Adipose tissue (tissue), 3 donors: Measurements from ENCODE around the gene FGF14. TPM values are rescaled to one million over a fixed set of nuclear protein-coding genes. Genes with fewer than 3 reads are reported as not detected.

ENCODE experiments used
- H3K27ac ChIP-seq: one replicate; pipeline ENCODE4 v1.5.1; 2013; ENCODE audit warnings: low read depth, low read length
- WGBS, 3 donors: extraction: QIAGEN DNeasy Blood & Tissue Kit; methylation state at CpG; one replicate each; pipeline ENCODE4 v1.1.7; 2013; 5-methylcytosine and 5-hydroxymethylcytosine counted together
- polyA plus RNA-seq, 3 donors: library from polyadenylated mRNA; stranded (reverse); fragments of 200-250 nt; gene quantifications; one replicate each; pipeline ENCODE4 v1.2.3, GENCODE V29; 2013
- donor health status: healthy with polysubstance abuse.
- donor health status: Bipolar disorder and iron deficiency.
- donor health status: healthy.

Gene FGF14
- polyA plus RNA-seq, 3 donors, result 0.39 to 0.56 (median 0.44) TPM

- no peak overlapping the region for H3K27ac ChIP-seq
- 86 to 96% (median 94%) methylated on average over 3 of the region's 3 CpGs for WGBS, 3 donors
Measured at GRCh38 chr13:101714195-101714594, 687.7 kb downstream of the FGF14 start.

GRCh38 chr13:101712026-101712348 lies 689.9 kb downstream of the FGF14 start:
- H3K27ac ChIP-seq, result no peak overlapping the region
- WGBS, 3 donors, result 78 to 83% (median 82%) methylated on average over 2 of the region's 2 CpGs

- WGBS, 3 donors, result 72 to 90% (median 85%) methylated on average over 2 of the region's 2 CpGs
- no peak overlapping the region for H3K27ac ChIP-seq
Measured at GRCh38 chr13:101711307-101712025, 690.4 kb downstream of the FGF14 start.

DNA sequence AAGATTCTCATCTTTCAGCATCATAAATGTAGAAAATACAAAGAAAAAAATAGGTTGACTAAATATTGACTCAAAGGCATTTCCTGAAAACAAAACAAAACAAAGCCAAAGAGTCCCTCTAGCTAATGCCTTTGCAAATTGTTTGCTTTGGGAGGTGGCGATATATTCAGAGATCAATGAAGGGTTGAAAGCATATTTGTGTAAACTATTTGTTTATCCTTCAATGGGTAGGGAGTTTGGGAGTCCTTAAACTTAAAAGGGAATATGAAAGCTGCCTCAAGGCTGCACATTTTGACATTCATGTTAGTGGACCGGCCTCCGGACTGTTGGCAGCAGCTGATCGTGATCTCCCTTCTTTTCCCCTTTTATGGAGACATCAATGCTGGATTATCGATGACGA lies 691.9 kb downstream of the FGF14 start:
- H3K27ac ChIP-seq, result no peak overlapping the region
- 75 to 95% (median 90%) methylated on average over 6 of the region's 6 CpGs for WGBS, 3 donors

DNA sequence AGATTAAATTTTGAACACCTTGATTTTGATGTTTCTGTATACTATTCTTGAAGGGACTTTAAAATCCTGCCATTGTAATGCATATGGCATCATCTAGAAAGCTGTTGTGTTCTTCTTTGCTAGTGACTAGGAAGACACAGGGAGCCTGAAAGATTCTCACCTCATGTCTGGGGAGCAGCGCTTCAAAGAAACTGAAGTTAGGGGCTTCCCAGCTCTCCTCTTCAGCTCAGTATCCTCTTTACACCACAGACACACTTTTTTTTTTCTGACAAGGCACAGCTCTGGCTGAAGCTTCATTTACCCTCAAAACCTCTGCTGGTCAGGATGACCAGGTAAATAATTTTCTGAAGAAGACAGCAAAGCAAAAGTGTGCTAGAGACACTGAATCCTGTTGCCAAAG lies 693.7 kb downstream of the FGF14 start:
- H3K27ac ChIP-seq, result no peak overlapping the region
- WGBS, 3 donors, result 83 to 89% (median 86%) methylated on average over 1 of the region's 1 CpG

DNA sequence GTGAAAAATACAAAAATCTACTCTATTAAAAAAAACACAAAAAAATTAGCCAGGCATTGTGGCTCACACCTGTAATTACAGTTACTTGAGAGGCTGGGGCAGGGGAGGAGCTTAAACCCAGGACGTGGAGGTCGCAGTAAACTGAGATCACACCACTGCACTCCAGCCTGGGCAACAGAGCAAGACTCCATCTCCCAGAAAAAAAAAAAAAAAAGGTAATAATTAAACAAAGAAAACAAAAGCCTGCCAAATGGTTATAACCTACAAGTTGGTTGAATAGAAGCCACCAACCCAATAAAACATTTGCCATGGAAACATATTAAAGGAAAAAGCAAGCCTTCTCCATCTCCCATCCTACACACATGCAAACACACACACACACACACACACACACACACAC lies 694.2 kb downstream of the FGF14 start:
- WGBS, 3 donors, result 78 to 85% (median 79%) methylated on average over 2 of the region's 2 CpGs
- H3K27ac ChIP-seq, result no peak overlapping the region

DNA sequence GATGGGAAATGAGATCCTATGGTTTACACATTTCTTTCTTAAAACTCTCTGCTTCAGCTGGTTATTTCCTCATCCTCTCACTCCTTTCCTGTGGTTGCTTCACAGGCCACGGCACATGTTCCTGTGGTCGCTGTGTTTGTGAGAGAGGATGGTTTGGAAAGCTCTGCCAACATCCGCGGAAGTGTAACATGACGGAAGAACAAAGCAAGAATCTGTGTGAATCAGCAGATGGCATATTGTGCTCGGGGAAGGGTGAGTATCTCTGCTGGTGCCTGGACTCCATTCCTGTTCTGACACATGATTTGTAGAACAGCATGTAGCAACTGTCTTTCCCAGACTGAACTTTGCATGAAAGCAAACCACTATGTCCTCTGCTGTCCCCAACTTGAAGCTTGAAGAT lies 695.2 kb downstream of the FGF14 start:
- no peak overlapping the region for H3K27ac ChIP-seq
- WGBS, 3 donors, result 34 to 57% (median 37%) methylated on average over 6 of the region's 6 CpGs

DNA sequence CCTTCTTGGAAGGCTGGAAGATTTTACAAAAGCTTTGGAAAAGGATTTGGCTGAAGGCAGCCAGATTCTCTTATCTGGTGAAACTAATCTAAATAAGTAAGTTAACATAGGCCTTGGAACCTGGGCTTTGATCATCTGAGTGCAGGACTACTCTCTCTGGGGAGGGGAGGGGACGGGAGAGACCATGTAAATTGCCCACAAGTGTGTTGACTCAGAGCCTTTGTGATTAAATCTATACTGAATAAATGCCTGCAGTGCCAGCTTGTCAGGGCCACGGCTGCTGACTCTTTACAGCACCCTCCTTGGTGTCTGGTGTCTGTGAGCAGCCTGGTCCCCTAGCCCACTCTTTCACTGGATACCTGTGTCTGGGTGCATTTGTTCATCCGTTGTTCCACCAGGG lies 698.0 kb downstream of the FGF14 start:
- H3K27ac ChIP-seq, result no peak overlapping the region
- 54 to 84% (median 79%) methylated on average over 3 of the region's 3 CpGs for WGBS, 3 donors

- WGBS, 3 donors, result 84 to 97% (median 88%) methylated on average over 1 of the region's 1 CpG
- H3K27ac ChIP-seq, result no peak overlapping the region
Measured at GRCh38 chr13:101703081-101703480, 698.8 kb downstream of the FGF14 start.

- WGBS, 3 donors, result 70 to 72% (median 72%) methylated on average over 3 of the region's 3 CpGs
- no peak overlapping the region for H3K27ac ChIP-seq
Measured at GRCh38 chr13:101700598-101700997, 701.2 kb downstream of the FGF14 start.

DNA sequence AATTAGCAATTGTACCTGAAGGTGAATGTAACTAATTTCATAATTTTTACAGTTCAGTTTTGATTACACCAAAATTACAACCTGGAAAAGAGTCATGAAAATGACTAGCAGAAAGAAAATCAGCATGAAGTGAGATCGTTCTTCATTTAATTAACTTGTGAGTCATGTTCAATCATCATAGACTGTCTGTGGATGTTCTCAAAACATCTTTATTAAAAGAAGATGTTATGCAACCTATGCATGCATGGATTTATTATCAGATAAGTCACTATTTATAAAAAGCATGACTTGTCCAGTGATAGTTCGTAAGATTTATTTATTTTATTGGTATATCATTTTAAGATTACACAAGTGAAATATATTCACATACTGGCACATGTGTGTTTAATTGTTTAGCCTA lies 703.4 kb downstream of the FGF14 start:
- H3K27ac ChIP-seq, result no peak overlapping the region
- 68 to 84% (median 80%) methylated on average over 2 of the region's 2 CpGs for WGBS, 3 donors

DNA sequence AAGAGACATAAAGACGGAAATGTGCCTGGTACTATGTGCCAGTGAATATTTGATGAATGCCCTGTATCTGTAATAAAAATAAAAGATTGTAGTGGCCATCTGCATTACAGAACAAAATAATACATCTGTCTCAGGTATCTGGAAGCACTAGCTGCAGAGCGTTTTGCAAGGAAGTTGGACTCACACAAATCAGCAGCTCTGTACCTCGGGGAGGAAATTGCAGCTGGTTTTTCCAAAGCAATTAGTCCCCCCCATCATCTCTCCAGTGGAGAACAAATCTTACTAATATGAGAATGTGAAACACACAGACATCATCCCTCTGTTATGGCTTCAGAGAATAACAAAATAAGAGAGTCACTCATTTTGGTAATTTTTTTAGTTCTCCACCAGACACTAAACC lies 704.1 kb downstream of the FGF14 start:
- H3K27ac ChIP-seq, result no peak overlapping the region
- WGBS, 3 donors, result 40 to 65% (median 56%) methylated on average over 3 of the region's 3 CpGs

- no peak overlapping the region for H3K27ac ChIP-seq
- WGBS, 3 donors, result 63 to 90% (median 83%) methylated on average over 4 of the region's 4 CpGs
Measured at GRCh38 chr13:101695870-101696516, 705.9 kb downstream of the FGF14 start.

- WGBS, 3 donors, result 77 to 84% (median 83%) methylated on average over 3 of the region's 3 CpGs
- H3K27ac ChIP-seq, result no peak overlapping the region
Measured at GRCh38 chr13:101691341-101691860, 710.4 kb downstream of the FGF14 start.

DNA sequence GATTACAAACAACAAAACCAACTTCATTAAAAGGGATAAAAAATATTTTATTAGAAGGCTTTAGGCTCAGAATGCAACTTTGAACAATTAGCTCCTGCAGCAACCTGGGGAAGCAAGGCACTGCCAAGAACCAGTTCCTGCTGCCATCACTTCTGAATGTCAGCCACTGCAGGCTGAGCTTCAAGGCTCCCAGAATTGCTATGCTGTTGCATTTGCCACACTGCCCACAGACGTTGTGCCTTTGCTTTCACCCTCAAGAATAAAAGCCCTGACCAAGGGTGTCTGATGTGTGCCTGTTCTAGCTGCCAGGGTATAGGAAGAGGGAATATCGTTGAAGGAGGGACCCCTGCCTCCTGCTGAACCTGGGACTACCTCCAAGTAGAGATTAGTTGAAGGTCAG lies 711.0 kb downstream of the FGF14 start:
- H3K27ac ChIP-seq, result no peak overlapping the region

GRCh38 chr13:101686003-101686402 lies 715.8 kb downstream of the FGF14 start:
- 83 to 89% (median 84%) methylated on average over 2 of the region's 2 CpGs for WGBS, 3 donors
- no peak overlapping the region for H3K27ac ChIP-seq

More for the DNA sequence above, 711.0 kb downstream of the FGF14 start:
- WGBS, 3 donors, result 29 to 49% (median 44%) methylated on average over 2 of the region's 2 CpGs

DNA sequence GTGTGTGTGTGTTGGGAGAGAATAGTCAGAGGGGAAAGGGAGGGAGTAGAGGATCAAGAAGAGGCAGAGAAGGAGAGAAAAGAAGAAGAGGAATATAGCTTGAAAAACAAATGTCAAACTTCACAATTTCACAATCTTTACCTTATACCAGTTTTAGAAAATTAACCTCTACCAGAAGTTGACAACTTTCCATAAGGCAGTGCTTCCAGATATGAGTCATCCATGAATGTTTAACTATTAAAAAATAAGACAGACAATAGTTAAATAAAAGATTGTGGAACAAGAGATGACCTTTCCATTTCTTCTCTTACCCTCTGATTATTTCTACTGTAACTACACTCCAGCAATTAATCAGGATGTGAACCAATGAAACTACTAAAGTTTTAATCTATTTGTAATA lies 720.0 kb downstream of the FGF14 start:
- H3K27ac ChIP-seq, result no peak overlapping the region

GRCh38 chr13:101673360-101674105 lies 728.3 kb downstream of the FGF14 start:
- WGBS, 3 donors, result 44 to 75% (median 63%) methylated on average over 4 of the region's 4 CpGs
- H3K27ac ChIP-seq, result no peak overlapping the region

DNA sequence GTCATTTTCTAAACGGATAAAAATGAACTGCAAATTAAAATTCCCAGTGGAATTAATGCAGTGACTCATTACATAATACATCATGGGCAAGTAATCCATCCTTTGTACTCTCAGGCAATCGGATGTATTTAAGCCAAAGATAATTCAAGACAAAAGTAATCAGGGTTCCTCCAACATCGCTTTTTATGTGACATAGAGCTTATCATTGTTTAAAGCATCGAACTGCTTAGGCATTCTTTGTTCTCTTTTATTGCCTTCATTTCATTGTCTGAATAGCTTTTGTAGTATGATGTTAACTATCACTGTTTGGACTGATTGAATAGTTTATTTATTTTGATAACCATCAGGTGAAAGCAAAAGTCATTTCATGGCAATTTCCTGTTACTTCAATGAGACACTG lies 740.0 kb downstream of the FGF14 start:
- 39 to 47% (median 43%) methylated on average over 4 of the region's 4 CpGs for WGBS, 3 donors
- H3K27ac ChIP-seq, result no peak overlapping the region
